ENCODE measurements around the gene LRP2. TPM values are rescaled to one million over a fixed set of nuclear protein-coding genes. Genes with fewer than 3 reads are reported as not detected.
"Not testable (repeated sequence)": the region's sequence is repeated elsewhere in the genome, so short reads cannot be mapped to it uniquely, and the experiment has no call there.

Gene LRP2
- total and polyA plus RNA-seq, 2 donors: 0.26 TPM; not detected in 1

GRCh38 chr2:169143998-169144397, 218.3 kb downstream of the LRP2 start:
- H3K36me3 ChIP-seq (ENCODE audit: insufficient read depth): no peaks in the 10 kb centered on the region
- no peak for DNase-seq (ENCODE audit: extremely low spot score)
- no peaks in the 10 kb centered on the region for H3K4me1 ChIP-seq (ENCODE audit: insufficient read depth)
- H3K27ac ChIP-seq (ENCODE audit: low read depth): no peak overlapping the region
- H3K4me3 ChIP-seq (ENCODE audit: low read depth, low read length): no peak overlapping the region
- WGBS: 75% methylated on average over 3 of the region's 3 CpGs

GRCh38 chr2:169141713-169142352, 220.5 kb downstream of the LRP2 start:
- no peaks in the 10 kb centered on the region for H3K4me1 ChIP-seq (ENCODE audit: insufficient read depth)
- H3K27ac ChIP-seq (ENCODE audit: low read depth): no peak overlapping the region
- no peaks in the 10 kb centered on the region for H3K36me3 ChIP-seq (ENCODE audit: insufficient read depth)
- DNase-seq (ENCODE audit: extremely low spot score): no peak
- H3K4me3 ChIP-seq (ENCODE audit: low read depth, low read length): no peak overlapping the region
- 32% methylated on average over 10 of the region's 10 CpGs for WGBS

GRCh38 chr2:169139993-169140767, 222.2 kb downstream of the LRP2 start:
- Histone ChIP-seq H3K4me1 (ENCODE audit: insufficient read depth) (no peaks in the 10 kb centered on the region), H3K4me3 (ENCODE audit: low read depth, low read length) (no peak overlapping the region), H3K27ac (ENCODE audit: low read depth) (no peak overlapping the region), H3K36me3 (ENCODE audit: insufficient read depth) (no peaks in the 10 kb centered on the region)
- DNase-seq (ENCODE audit: extremely low spot score): no peak
- 68% methylated on average over 8 of the region's 8 CpGs for WGBS

- DNase-seq (ENCODE audit: extremely low spot score): no peak
- H3K27ac ChIP-seq (ENCODE audit: low read depth): no peak overlapping the region
- WGBS: 70% methylated on average over 7 of the region's 7 CpGs
- no peaks in the 10 kb centered on the region for H3K36me3 ChIP-seq (ENCODE audit: insufficient read depth)
- H3K4me1 ChIP-seq (ENCODE audit: insufficient read depth): no peaks in the 10 kb centered on the region
- H3K4me3 ChIP-seq (ENCODE audit: low read depth, low read length): no peak overlapping the region
Observed at GRCh38 chr2:169139145-169139544, 223.2 kb downstream of the LRP2 start.

GRCh38 chr2:169137924-169138323, 224.4 kb downstream of the LRP2 start:
- WGBS: 32% methylated on average over 2 of the region's 2 CpGs
- Histone ChIP-seq H3K36me3 (ENCODE audit: insufficient read depth) (no peaks in the 10 kb centered on the region), H3K4me3 (ENCODE audit: low read depth, low read length) (no peak overlapping the region), H3K27ac (ENCODE audit: low read depth) (no peak overlapping the region), H3K4me1 (ENCODE audit: insufficient read depth) (no peaks in the 10 kb centered on the region)
- no peak for DNase-seq (ENCODE audit: extremely low spot score)

- DNase-seq (ENCODE audit: extremely low spot score): no peak
- WGBS: 70% methylated on average over 3 of the region's 3 CpGs
- Histone ChIP-seq H3K4me1 (ENCODE audit: insufficient read depth) (no peaks in the 10 kb centered on the region), H3K27ac (ENCODE audit: low read depth) (no peak overlapping the region), H3K36me3 (ENCODE audit: insufficient read depth) (no peaks in the 10 kb centered on the region), H3K4me3 (ENCODE audit: low read depth, low read length) (no peak overlapping the region)
Observed at GRCh38 chr2:169136885-169137534, 225.3 kb downstream of the LRP2 start.

GRCh38 chr2:169136428-169136827, 225.9 kb downstream of the LRP2 start:
- WGBS: 97% methylated on average over 5 of the region's 5 CpGs

GRCh38 chr2:169134272-169134671, 228.1 kb downstream of the LRP2 start:
- H3K27ac ChIP-seq (ENCODE audit: low read depth); H3K4me3 ChIP-seq (ENCODE audit: low read depth, low read length); H3K36me3 ChIP-seq (ENCODE audit: insufficient read depth); H3K4me1 ChIP-seq (ENCODE audit: insufficient read depth); DNase-seq (ENCODE audit: extremely low spot score): not testable (repeated sequence)
- WGBS: 90% methylated on average over 6 of the region's 6 CpGs

More at GRCh38 chr2:169136428-169136827, 225.9 kb downstream of the LRP2 start:
- DNase-seq (ENCODE audit: extremely low spot score); H3K4me1 ChIP-seq (ENCODE audit: insufficient read depth); H3K4me3 ChIP-seq (ENCODE audit: low read depth, low read length); H3K36me3 ChIP-seq (ENCODE audit: insufficient read depth); H3K27ac ChIP-seq (ENCODE audit: low read depth): not testable (repeated sequence)

GRCh38 chr2:169131587-169132512, 230.5 kb downstream of the LRP2 start:
- Histone ChIP-seq H3K36me3 (ENCODE audit: insufficient read depth) (no peaks in the 10 kb centered on the region), H3K4me1 (ENCODE audit: insufficient read depth) (no peaks in the 10 kb centered on the region), H3K27ac (ENCODE audit: low read depth) (no peak overlapping the region), H3K4me3 (ENCODE audit: low read depth, low read length) (no peak overlapping the region)
- no peak for DNase-seq (ENCODE audit: extremely low spot score)
- 34% methylated on average over 9 of the region's 9 CpGs for WGBS

- Histone ChIP-seq H3K36me3 (ENCODE audit: insufficient read depth) (no peaks in the 10 kb centered on the region), H3K4me1 (ENCODE audit: insufficient read depth) (no peaks in the 10 kb centered on the region), H3K4me3 (ENCODE audit: low read depth, low read length) (no peak overlapping the region), H3K27ac (ENCODE audit: low read depth) (no peak overlapping the region)
- no peak for DNase-seq (ENCODE audit: extremely low spot score)
- WGBS: 88% methylated on average over 5 of the region's 5 CpGs
Observed at GRCh38 chr2:169129703-169130243, 232.6 kb downstream of the LRP2 start.

GRCh38 chr2:169119851-169120250, 242.5 kb downstream of the LRP2 start:
- WGBS: 89% methylated on average over 4 of the region's 4 CpGs
- no peak for DNase-seq (ENCODE audit: extremely low spot score)
- Histone ChIP-seq H3K4me1 (ENCODE audit: insufficient read depth) (no peaks in the 10 kb centered on the region), H3K27ac (ENCODE audit: low read depth) (no peak overlapping the region), H3K4me3 (ENCODE audit: low read depth, low read length) (no peak overlapping the region), H3K36me3 (ENCODE audit: insufficient read depth) (no peaks in the 10 kb centered on the region)

- H3K4me1 ChIP-seq (ENCODE audit: insufficient read depth): no peaks in the 10 kb centered on the region
- H3K4me3 ChIP-seq (ENCODE audit: low read depth, low read length): no peak overlapping the region
- no peak for DNase-seq (ENCODE audit: extremely low spot score)
- H3K36me3 ChIP-seq (ENCODE audit: insufficient read depth): no peaks in the 10 kb centered on the region
- 64% methylated on average over 4 of the region's 4 CpGs for WGBS
- H3K27ac ChIP-seq (ENCODE audit: low read depth): no peak overlapping the region
Observed at GRCh38 chr2:169119123-169119760, 243.1 kb downstream of the LRP2 start.
